HCT116 (cell line): ENCODE measurements around the gene GALE. TPM values are rescaled to one million over a fixed set of nuclear protein-coding genes. Genes with fewer than 3 reads are reported as not detected.

ENCODE experiments used
- ATAC-seq: fragments of 200-7000 bp; cut with Tn5 transposase; 2 replicates; pipeline ENCODE4 v1.9.1; 2020; ENCODE audit warnings: mild to moderate bottlenecking, moderate library complexity
- BruUV-seq: library from RNA; stranded (reverse); fragments of 400-500 nt; replicated peaks from 2 replicates; lab custom pipeline; 2021; lab: Mats Ljungman, UMichigan
- CTCF ChIA-PET: fragments of 300-600 bp; sonication (Branson Sonifier 250); formaldehyde crosslinking; loops from one replicate; lab custom pipeline; 2021; ENCODE audit warnings: antibody characterized with exemption; lab: Charles Lee
- POLR2A ChIA-PET: fragments of 300-600, 350-600 bp; sonication (Branson Sonifier 250); formaldehyde crosslinking; loops from one replicate; lab custom pipeline; 2021; ENCODE audit warnings: antibody characterized with exemption; lab: Charles Lee
- RAD21 ChIA-PET, 2 experiments: fragments of 300-600 bp; sonication (Branson Sonifier 250); formaldehyde crosslinking; loops; one replicate each; lab custom pipeline; 2023; ENCODE audit warnings: low total read pairs in 2 of 2; ENCODE audit not compliant: uncharacterized antibody in 2 of 2, unreplicated experiment in 2 of 2, low non-redundant PET in 1 of 2; lab: Charles Lee
- DNase-seq: peaks from one replicate; pipeline ENCODE4 v3.0.0-alpha.2; 2010; ENCODE audit warnings: low read depth, low spot score
- H2AFZ ChIP-seq: fragments of 200-600 bp; shearing (Covaris generic), sonication (generic); 2 replicates; pipeline ENCODE4 v1.6.1; 2017; ENCODE audit warnings: low read depth, mixed run types, mixed read lengths, antibody characterized with exemption, low read length; ENCODE audit not compliant: poor library complexity, severe bottlenecking
- H3K27ac ChIP-seq: 2 replicates; pipeline ENCODE4 v1.5.1; 2012; ENCODE audit warnings: low read depth, low read length
- H3K27me3 ChIP-seq: fragments of 200-600 bp; sonication (generic); 2 replicates; pipeline ENCODE4 v1.6.1; 2016; ENCODE audit warnings: mixed run types, low read length, mixed read lengths; ENCODE audit not compliant: insufficient read depth
- H3K36me3 ChIP-seq, 2 experiments: fragments of 200-500 bp in 1 of 2; fragments of 200-600 bp in 1 of 2; sonication (Bioruptor generic) in 1 of 2; sonication (generic) in 1 of 2; 2 replicates each; pipeline versions ENCODE4 v1.5.1 to v1.6.1; 2014 to 2016; ENCODE audit warnings: low read length in 2 of 2, inconsistent platforms in 1 of 2, mixed read lengths in 1 of 2, mixed run types in 1 of 2; ENCODE audit not compliant: insufficient read depth in 2 of 2, control insufficient read depth in 1 of 2
- H3K4me1 ChIP-seq, 2 experiments: fragments of 200-600 bp in 1 of 2; sonication (generic) in 1 of 2; 2 replicates each; pipeline versions ENCODE4 v1.5.1 to v1.6.1; 2012 to 2017; ENCODE audit warnings: low read length in 2 of 2, inconsistent platforms in 1 of 2, mild to moderate bottlenecking in 1 of 2, mixed read lengths in 1 of 2, mixed run types in 1 of 2, moderate library complexity in 1 of 2; ENCODE audit not compliant: insufficient read depth in 2 of 2, control insufficient read depth in 1 of 2
- H3K4me2 ChIP-seq: fragments of 200-600 bp; sonication (generic); 2 replicates; pipeline ENCODE4 v1.6.1; 2017; ENCODE audit warnings: mixed run types, low read length, mixed read lengths
- H3K4me3 ChIP-seq, 2 experiments: fragments of 200-600 bp in 1 of 2; sonication (generic) in 1 of 2; replicated peaks in 1 of 2; 2 replicates each; pipeline ENCODE4 v1.5.1; 2011 to 2016; ENCODE audit warnings: low read length in 2 of 2, control low read depth in 1 of 2, low read depth in 1 of 2, mild to moderate bottlenecking in 1 of 2, mixed read lengths in 1 of 2, mixed run types in 1 of 2
- H3K79me2 ChIP-seq: fragments of 200-600 bp; sonication (generic); 2 replicates; pipeline ENCODE4 v1.6.1; 2017; ENCODE audit warnings: mild to moderate bottlenecking, mixed run types, low read length, moderate library complexity, mixed read lengths; ENCODE audit not compliant: insufficient read depth
- H3K9ac ChIP-seq: fragments of 200-600 bp; sonication (generic); 2 replicates; pipeline ENCODE4 v1.6.1; 2016; ENCODE audit warnings: low read length, mixed read lengths
- H3K9me2 ChIP-seq: fragments of 200-600 bp; sonication (generic), shearing (Covaris generic); 2 replicates; pipeline ENCODE4 v1.6.1; 2017; ENCODE audit warnings: mixed run types, mild to moderate bottlenecking, moderate library complexity; ENCODE audit not compliant: insufficient read depth
- H3K9me3 ChIP-seq, 2 experiments: fragments of 200-500 bp in 1 of 2; fragments of 200-600 bp in 1 of 2; sonication (Bioruptor generic) in 1 of 2; sonication (generic) in 1 of 2; 2 replicates each; pipeline ENCODE4 v1.6.1; 2014 to 2017; ENCODE audit warnings: low read length in 2 of 2, mixed read lengths in 2 of 2, inconsistent platforms in 1 of 2, low read depth in 1 of 2, mild to moderate bottlenecking in 1 of 2, mixed run types in 1 of 2, moderate library complexity in 1 of 2; ENCODE audit not compliant: control insufficient read depth in 1 of 2, insufficient read depth in 1 of 2
- H4K20me1 ChIP-seq: fragments of 200-600 bp; sonication (generic), shearing (Covaris generic); 2 replicates; pipeline ENCODE4 v1.6.1; 2017; ENCODE audit warnings: mixed run types, mild to moderate bottlenecking, moderate library complexity; ENCODE audit not compliant: insufficient read depth
- CBX3 ChIP-seq: IDR thresholded peaks from 2 replicates; pipeline ENCODE4 v1.6.1; 2012; ENCODE audit warnings: low read depth
- CEBPB ChIP-seq: IDR thresholded peaks from 2 replicates; pipeline ENCODE4 v1.6.1; 2012; ENCODE audit warnings: low read depth
- CTCF ChIP-seq, 3 experiments: fragments of 200-600 bp in 1 of 3; sonication (generic) in 1 of 3; IDR thresholded peaks in 2 of 3; conservative IDR thresholded peaks in 1 of 3; 2 replicates each; pipeline ENCODE4 v1.5.1; 2012 to 2017; ENCODE audit warnings: low read depth in 2 of 3, low read length in 2 of 3, antibody characterized with exemption in 1 of 3, borderline replicate concordance in 1 of 3, control low read depth in 1 of 3, mild to moderate bottlenecking in 1 of 3, mixed read lengths in 1 of 3, mixed run types in 1 of 3, moderate library complexity in 1 of 3; ENCODE audit not compliant: insufficient read depth in 1 of 3
- JUND ChIP-seq: IDR thresholded peaks from 2 replicates; pipeline ENCODE4 v1.6.1; 2012
- MAX ChIP-seq: IDR thresholded peaks from 2 replicates; pipeline ENCODE4 v1.6.1; 2012
- POLR2A ChIP-seq: IDR thresholded peaks from 2 replicates; pipeline ENCODE4 v1.7.0; 2011; ENCODE audit warnings: borderline replicate concordance; ENCODE audit not compliant: insufficient read depth, insufficient read length; ENCODE audit errors: extremely low read depth
- POLR2AphosphoS5 ChIP-seq: IDR thresholded peaks from 2 replicates; pipeline ENCODE4 v1.6.1; 2011; ENCODE audit warnings: mild to moderate bottlenecking, low read depth, low read length, moderate library complexity
- RAD21 ChIP-seq: IDR thresholded peaks from 2 replicates; pipeline ENCODE4 v1.6.1; 2012; ENCODE audit warnings: low read depth, mild to moderate bottlenecking
- SRF ChIP-seq: IDR thresholded peaks from 2 replicates; pipeline ENCODE4 v1.6.1; 2012; ENCODE audit warnings: low read depth
- YY1 ChIP-seq: IDR thresholded peaks from 2 replicates; pipeline ENCODE4 v1.6.1; 2011; ENCODE audit warnings: low read length, low read depth, moderate library complexity, mild to moderate bottlenecking; ENCODE audit not compliant: insufficient replicate concordance; ENCODE audit errors: extremely low read depth
- ZNF274 ChIP-seq: fragments of 200-500 bp; sonication (Bioruptor generic); IDR thresholded peaks from 2 replicates; pipeline ENCODE4 v1.6.1; 2014; ENCODE audit warnings: mild to moderate bottlenecking, low read depth, low read length, inconsistent platforms
- intact Hi-C: fragments of 100-400 bp; cut with micrococcal nuclease; formaldehyde crosslinking; loops from 2 replicates; pipeline ENCODE4 v1.10.0; 2022
- total RNA-seq: library from RNA; stranded (reverse); gene quantifications from one replicate; pipeline ENCODE4 v1.2.1, GENCODE V29; 2021; ENCODE audit not compliant: unreplicated experiment

GALE gene
- total RNA-seq, 1 experiment from 2014 or later, result 114 TPM

DNA sequence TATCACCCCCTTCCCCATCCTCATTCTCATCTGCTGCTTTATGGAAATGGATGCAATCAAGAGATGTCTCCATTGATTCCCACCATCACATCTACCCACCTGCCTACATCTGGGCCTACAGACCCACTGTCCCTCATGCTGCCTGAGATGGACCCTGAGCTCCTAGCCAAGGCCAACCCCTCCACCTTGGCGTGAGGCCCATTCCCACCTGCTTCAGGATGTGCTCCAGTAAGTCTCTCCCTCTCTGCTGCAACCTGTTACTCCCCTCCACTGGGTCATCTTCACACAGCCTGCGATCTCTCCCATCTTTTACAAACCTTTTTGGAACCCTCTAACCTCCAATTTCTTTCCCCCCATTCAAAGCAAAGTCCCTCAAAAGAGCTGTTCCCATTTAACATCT, 4.5 kb upstream of the GALE start:
- CTCF ChIA-PET, result no interaction called here
- TF ChIP-seq CBX3, result no peak
- TF ChIP-seq POLR2AphosphoS5, result no peak
- no peak for TF ChIP-seq POLR2A
- no peak for TF ChIP-seq CEBPB
- TF ChIP-seq ZNF274, result no peak
- no peak for TF ChIP-seq MAX
- no peak for TF ChIP-seq JUND
- no peak for TF ChIP-seq YY1
- no peak for TF ChIP-seq SRF
- no peak for TF ChIP-seq RAD21
- no peaks in the 10 kb centered on the region for H3K9me3 ChIP-seq
- POLR2A ChIA-PET, result no interaction called here
- H3K27ac ChIP-seq, result no peak overlapping the region
- H4K20me1 ChIP-seq, result no peaks in the 10 kb centered on the region
- H2AFZ ChIP-seq, result no peak overlapping the region
- H3K9ac ChIP-seq, result no peak overlapping the region
- intact Hi-C loops, result no loop called here
- no peak overlapping the region for H3K4me3 ChIP-seq
- ATAC-seq, result no peak
- 0 out of 2 replicates have a peak, but pooled peaks cover under 1% of the 10 kb centered on the region for H3K79me2 ChIP-seq
- no peak for DNase-seq
- H3K4me2 ChIP-seq, result no peak overlapping the region
- BruUV-seq, result no TSS peak
- RAD21 ChIA-PET, result no interaction called here
- H3K27me3 ChIP-seq, result no peaks in the 10 kb centered on the region
- no peaks in the 10 kb centered on the region for H3K9me2 ChIP-seq
- H3K4me1 ChIP-seq, result peaks cover 10 to 13% of the 10 kb centered on the region in 2 experiments; a peak in 2 of 4 replicates
- 0 out of 4 replicates have a peak, but pooled peaks cover 0 to 2% of the 10 kb centered on the region in 2 experiments for H3K36me3 ChIP-seq

GRCh38 chr1:23804183-23804835, 3.8 kb upstream of the GALE start:
- Histone ChIP-seq H3K4me1 (peaks cover 4 to 11% of the 10 kb centered on the region in 2 experiments; a peak in 2 of 4 replicates), H3K36me3 (0 out of 4 replicates have a peak, but pooled peaks cover 0 to 2% of the 10 kb centered on the region in 2 experiments), H3K27me3 (no peaks in the 10 kb centered on the region), H3K4me3 (no peak overlapping the region), H3K27ac (no peak overlapping the region), H3K9me3 (no peaks in the 10 kb centered on the region)
- POLR2A ChIA-PET, result no interaction called here
- no peak for ATAC-seq
- RAD21 ChIA-PET, result no interaction called here
- intact Hi-C loops, result no loop called here
- peak in 2 of 3 experiments; percentile 20 to 27; a peak in 2 of 6 replicates for TF ChIP-seq CTCF (IDR thresholded peaks at IDR 0.05 in 2 of 3, conservative IDR thresholded peaks at IDR 0.05 in 1 of 3; ENCODE audit: borderline replicate concordance in 1 of 3, insufficient read depth in 1 of 3, low read depth in 2 of 3, low read length in 2 of 3)
- TF ChIP-seq MAX, result no peak
- TF ChIP-seq, all 23 proteins: peak for 1
- BruUV-seq, result no TSS peak
- CTCF ChIA-PET, result no interaction called here
- no peak overlapping the region for H3K9ac ChIP-seq
- DNase-seq, result no peak
- no peaks in the 10 kb centered on the region for H4K20me1 ChIP-seq
- H2AFZ ChIP-seq, result no peak overlapping the region
- no peaks in the 10 kb centered on the region for H3K9me2 ChIP-seq
- H3K4me2 ChIP-seq, result no peak overlapping the region
- 0 out of 2 replicates have a peak, but pooled peaks cover 5% of the 10 kb centered on the region for H3K79me2 ChIP-seq
